K562 (cell line): Measurements from ENCODE around the gene DIPK1A. TPM values are rescaled to one million over a fixed set of nuclear protein-coding genes. Genes with fewer than 3 reads are reported as not detected.

Source experiments
- ATAC-seq: fragments of 200-7000 bp; cut with Tn5 transposase; 3 replicates; pipeline ENCODE4 v1.9.1; 2020; ENCODE audit warnings: moderate library complexity
- BruUV-seq: library from RNA; stranded (reverse); fragments of 400-500 nt; replicated peaks from 2 replicates; lab custom pipeline; 2021; lab: Mats Ljungman, UMichigan
- CTCF ChIA-PET: fragments of 300-600 bp; formaldehyde crosslinking; extraction: SDS; loops from one replicate; lab custom pipeline; 2021; ENCODE audit warnings: low intra/inter-chr PET ratio; lab: Yijun Ruan, JAX
- POLR2A ChIA-PET: fragments of 300-600, 350-650 bp; sonication (Branson Sonifier 250); formaldehyde crosslinking; extraction: SDS; loops from one replicate; lab custom pipeline; 2021; ENCODE audit warnings: antibody characterized with exemption, inconsistent platforms; lab: Yijun Ruan, JAX
- DNase-seq, 4 experiments: peaks; one replicate each; pipeline versions ENCODE4 v3.0.0 to v3.0.0-alpha.2; 2011 to 2018; ENCODE audit warnings: low spot score in 3 of 4, mixed read lengths in 3 of 4; ENCODE audit errors: extremely low read depth in 1 of 4
- FAIRE-seq: peaks from 2 replicates; lab custom pipeline; 2011; peaks lifted over from hg19 to GRCh38; lab: Jason Lieb, UNC
- H2AFZ ChIP-seq: 2 replicates; pipeline ENCODE4 v1.6.0; 2011; ENCODE audit warnings: low read depth, low read length, control low read depth, inconsistent platforms
- H3K27ac ChIP-seq: fragments of 200-600 bp; 3 replicates; pipeline ENCODE4 v1.8.0; 2011; ENCODE audit warnings: low read depth, mild to moderate bottlenecking, control low read depth, inconsistent platforms, low read length, moderate library complexity, mixed read lengths; ENCODE audit errors: extremely low read depth
- H3K27me3 ChIP-seq, 2 experiments: fragments of 300-600 bp in 1 of 2; 2 replicates in 1 of 2; 3 replicates in 1 of 2; pipeline versions ENCODE4 v1.6.0 to v1.8.0; 2011; ENCODE audit warnings: inconsistent platforms in 2 of 2, low read length in 2 of 2, mild to moderate bottlenecking in 1 of 2, mixed read lengths in 1 of 2, moderate library complexity in 1 of 2; ENCODE audit not compliant: control insufficient read depth in 2 of 2, insufficient read depth in 2 of 2
- H3K36me3 ChIP-seq: fragments of 300-600 bp; 3 replicates; pipeline ENCODE4 v1.8.0; 2011; ENCODE audit warnings: mild to moderate bottlenecking, low read length, inconsistent platforms; ENCODE audit not compliant: control insufficient read depth, insufficient read depth
- H3K4me1 ChIP-seq, 2 experiments: fragments of 200-600 bp in 1 of 2; replicated peaks in 1 of 2; 2 replicates in 1 of 2; 3 replicates in 1 of 2; pipeline versions ENCODE4 v1.5.1 to v1.8.0; 2011; ENCODE audit warnings: inconsistent platforms in 2 of 2, low read length in 2 of 2, mild to moderate bottlenecking in 1 of 2, mixed read lengths in 1 of 2, moderate library complexity in 1 of 2; ENCODE audit not compliant: control insufficient read depth in 2 of 2, insufficient read depth in 2 of 2
- H3K4me2 ChIP-seq: 2 replicates; pipeline ENCODE4 v1.6.1; 2011; ENCODE audit warnings: low read length, control low read depth, inconsistent platforms, mixed read lengths; ENCODE audit not compliant: insufficient read depth
- H3K4me3 ChIP-seq: fragments of 200-600 bp; sonication (generic), shearing (Covaris generic); 2 replicates; pipeline ENCODE4 v1.5.1; 2016; ENCODE audit warnings: control low read depth, inconsistent platforms
- H3K79me2 ChIP-seq: fragments of 200-600 bp; 3 replicates; pipeline ENCODE4 v1.8.0; 2011; ENCODE audit warnings: low read length, inconsistent platforms; ENCODE audit not compliant: control insufficient read depth, insufficient read depth
- H3K9ac ChIP-seq, 2 experiments: 2 replicates each; pipeline versions ENCODE4 v1.6.0 to v1.6.1; 2011; ENCODE audit warnings: low read depth in 2 of 2, low read length in 2 of 2, control low read depth in 1 of 2, inconsistent platforms in 1 of 2, mild to moderate bottlenecking in 1 of 2, mixed read lengths in 1 of 2; ENCODE audit not compliant: insufficient read depth in 1 of 2
- H3K9me1 ChIP-seq: one replicate; pipeline ENCODE4 v1.6.0; 2011; ENCODE audit warnings: inconsistent platforms, mild to moderate bottlenecking, low read length, moderate library complexity; ENCODE audit not compliant: control insufficient read depth, insufficient read depth
- H3K9me3 ChIP-seq: replicated peaks from 2 replicates; pipeline ENCODE4 v1.5.1; 2011; ENCODE audit warnings: low read depth, low read length, inconsistent platforms; ENCODE audit not compliant: control insufficient read depth, insufficient read depth
- H4K20me1 ChIP-seq: replicated peaks from 2 replicates; pipeline ENCODE4 v1.6.1; 2011; ENCODE audit warnings: low read length, inconsistent platforms, mixed read lengths; ENCODE audit not compliant: control insufficient read depth, insufficient read depth
- ATF3 ChIP-seq, 2 experiments: fragments of 450-650 bp in 1 of 2; sonication (generic) in 1 of 2; formaldehyde crosslinking in 1 of 2; IDR thresholded peaks in 1 of 2; conservative IDR thresholded peaks in 1 of 2; 2 replicates each; pipeline versions ENCODE4 v1.6.1 to v1.8.1; 2016 to 2023; ENCODE audit warnings: mild to moderate bottlenecking in 2 of 2, moderate library complexity in 2 of 2, inconsistent platforms in 1 of 2, missing genetic modification reagents in 1 of 2
- ATF6 ChIP-seq: sonication (generic); formaldehyde crosslinking; IDR thresholded peaks from 2 replicates; pipeline ENCODE4 v1.4.0; 2020; ENCODE audit warnings: mild to moderate bottlenecking, missing genetic modification reagents
- CEBPB ChIP-seq: fragments of 450-650 bp; IDR thresholded peaks from 2 replicates; pipeline ENCODE4 v1.6.1; 2016; ENCODE audit warnings: missing genetic modification characterization, missing compliant biosample characterization
- CEBPG ChIP-seq, 3 experiments: fragments of 200-800 bp in 1 of 3; sonication (Bioruptor generic) in 1 of 3; sonication (generic) in 1 of 3; formaldehyde crosslinking in 1 of 3; IDR thresholded peaks in 2 of 3; conservative IDR thresholded peaks in 1 of 3; 2 replicates each; pipeline versions ENCODE4 v1.6.1 to v1.8.0; 2016 to 2022; ENCODE audit warnings: missing compliant biosample characterization in 2 of 3, missing genetic modification characterization in 2 of 3, mild to moderate bottlenecking in 1 of 3, missing genetic modification reagents in 1 of 3
- HOMEZ ChIP-seq: fragments of 250-450 bp; sonication (Bioruptor Pico); IDR thresholded peaks from 2 replicates; pipeline ENCODE4 v1.4.0; 2020; ENCODE audit warnings: mild to moderate bottlenecking, moderate library complexity
- RAD21 ChIP-seq, 2 experiments: fragments of 250-450 bp in 1 of 2; fragments of 450-650 bp in 1 of 2; sonication (Bioruptor Pico) in 1 of 2; formaldehyde crosslinking in 1 of 2; IDR thresholded peaks in 1 of 2; conservative IDR thresholded peaks in 1 of 2; 2 replicates each; pipeline versions ENCODE4 v1.4.0 to v1.8.0; 2020 to 2022; ENCODE audit warnings: mild to moderate bottlenecking in 2 of 2, moderate library complexity in 1 of 2
- RCOR1 ChIP-seq, 2 experiments: IDR thresholded peaks; 2 replicates each; pipeline ENCODE4 v1.6.1; 2012; ENCODE audit warnings: low read depth in 2 of 2, low read length in 2 of 2, borderline replicate concordance in 1 of 2, improper control_type of control experiment in 1 of 2
- TCF3 ChIP-seq: sonication (generic); formaldehyde crosslinking; IDR thresholded peaks from 2 replicates; pipeline ENCODE4 v1.4.0; 2020; ENCODE audit warnings: mild to moderate bottlenecking, missing genetic modification reagents
- ZNF324 ChIP-seq: fragments of 250-450 bp; sonication (Bioruptor Pico); IDR thresholded peaks from 2 replicates; pipeline ENCODE4 v1.4.0; 2020; ENCODE audit warnings: mild to moderate bottlenecking
- WGBS: fragments of 100-300 bp; shearing (Covaris generic); methylation state at CpG from one replicate; pipeline ENCODE4 v1.1.6; 2016; ENCODE audit warnings: low coverage, mixed read lengths; ENCODE audit not compliant: insufficient coverage; ENCODE audit errors: missing lambda C conversion rate; 5-methylcytosine and 5-hydroxymethylcytosine counted together
- in situ Hi-C: fragments of 300-500 bp; cut with MboI; formaldehyde crosslinking; loops from 4 replicates; pipeline ENCODE4 v1.15.0; 2018; ENCODE audit warnings: inconsistent platforms, mixed read lengths
- intact Hi-C: fragments of 100-400 bp; cut with micrococcal nuclease; formaldehyde crosslinking; loops from 2 replicates; pipeline ENCODE4 v1.14.2; 2022
- polyA plus RNA-seq, 8 experiments: library from polyadenylated mRNA; depleted of rRNA in 4 of 8; stranded (reverse) in 5 of 8; unstranded in 3 of 8; fragments of >200 nt; fragmentation: Nextera tagmentation in 2 of 8; fragmentation: Illumina TruSeq in 1 of 8; extraction: Ambion mirVana in 2 of 8; extraction: Trizol in 1 of 8; gene quantifications; 2 replicates each; pipeline versions ENCODE4 v1.2.1 to v1.2.3, GENCODE V29; 2011 to 2014; ENCODE audit warnings: inconsistent platforms in 1 of 8, missing spikeins in 1 of 8
- total RNA-seq, 7 experiments: library from RNA; depleted of rRNA in 6 of 7; stranded (reverse); fragments of >200 nt in 6 of 7; fragmentation: Illumina TruSeq in 2 of 7; extraction: Trizol in 2 of 7; gene quantifications; 2 replicates each; pipeline versions ENCODE4 v1.2.1 to v1.2.3, GENCODE V29; 2011 to 2021; ENCODE audit warnings: low replicate concordance in 1 of 7

Gene DIPK1A
- total and polyA plus RNA-seq, 9 of the 15 experiments (the other 6 are each of a cell fraction or from before 2014, with no cell fraction given): 0.54 to 2.5 (median 1.3) TPM

GRCh38 chr1:92969517-92969916 is 8.3 kb upstream of the DIPK1A start:
- in situ Hi-C loops: no loop called here
- FAIRE-seq: no peak
- no peak overlapping the region for H3K4me2 ChIP-seq

GRCh38 chr1:92968138-92969032 is 7.1 kb upstream of the DIPK1A start:
- H4K20me1 ChIP-seq: no peaks in the 10 kb centered on the region
- H3K79me2 ChIP-seq: no peaks in the 10 kb centered on the region
- no peaks in the 10 kb centered on the region for H3K9me1 ChIP-seq
- peaks cover 5 to 30% of the 10 kb centered on the region in 2 experiments for H3K4me1 ChIP-seq
- ChIA-PET POLR2A (interaction anchor here (0.8 kb wide), 1 partner anchor 137 kb away, joined by 4 read pairs; the partner anchor contains the start of gene RPL5), CTCF (interaction anchor here (0.6 to 3.0 kb wide), 3 partner anchors 23 to 53 kb away, joined by 3 to 13 read pairs (median 3); no protein-coding TSS in a partner anchor)
- no peaks in the 10 kb centered on the region for H3K36me3 ChIP-seq
- intact Hi-C loops (loop anchor here (1.0 kb wide), 1 partner anchor 26 kb away; no protein-coding TSS in a partner anchor), in situ Hi-C loops (no loop called here)
- ATAC-seq (peak; percentile 64), FAIRE-seq (peak; percentile 49), DNase-seq (peak in 2 of 4 experiments; percentile 29 to 38)
- no peak overlapping the region for H2AFZ ChIP-seq
- no peaks in the 10 kb centered on the region for H3K9me3 ChIP-seq
- H3K4me3 ChIP-seq: no peak overlapping the region
- no peak overlapping the region for H3K9ac ChIP-seq
- H3K27me3 ChIP-seq: no peaks in the 10 kb centered on the region
- 9% methylated on average over 2 of the region's 2 CpGs for WGBS
- no TSS peak for BruUV-seq
- H3K4me2 ChIP-seq: no peak overlapping the region
- H3K27ac ChIP-seq: no peak overlapping the region
- TF ChIP-seq ATF6 (CRISPR knock-in tag) (no peak), HOMEZ (CRISPR knock-in tag) (no peak), ATF3 (IDR thresholded peaks at IDR 0.05) (no peak), ATF3 (CRISPR knock-in tag; conservative IDR thresholded peaks at IDR 0.05) (0 out of 2 replicates have a peak, but pooled peaks have one; percentile 26), RAD21 (CRISPR knock-in tag; conservative IDR thresholded peaks at IDR 0.05 in 1 of 2, IDR thresholded peaks at IDR 0.05 in 1 of 2) (peak; percentile 47 to 74)

More at GRCh38 chr1:92969517-92969916, 8.3 kb upstream of the DIPK1A start:
- Histone ChIP-seq H3K9me1 (no peaks in the 10 kb centered on the region), H3K27me3 (no peaks in the 10 kb centered on the region), H4K20me1 (no peaks in the 10 kb centered on the region), H3K4me1 (peaks cover 5 to 34% of the 10 kb centered on the region in 2 experiments), H3K4me3 (no peak overlapping the region), H3K36me3 (no peaks in the 10 kb centered on the region), H3K27ac (no peak overlapping the region), H3K79me2 (no peaks in the 10 kb centered on the region), H3K9me3 (no peaks in the 10 kb centered on the region), H3K9ac (no peak overlapping the region), H2AFZ (no peak overlapping the region)
- POLR2A ChIA-PET: interaction anchor here (0.9 kb wide), 1 partner anchor 127 kb away, joined by 4 read pairs; no protein-coding TSS in a partner anchor
- no peak for TF ChIP-seq ZNF324 (CRISPR knock-in tag)
- no peak for TF ChIP-seq TCF3
- peak; percentile 55 for TF ChIP-seq CEBPB (tag)
- TF ChIP-seq RCOR1 (IDR thresholded peaks at IDR 0.05; ENCODE audit: borderline replicate concordance in 1 of 2, low read depth in 2 of 2, low read length in 2 of 2): no peak
- TF ChIP-seq CEBPG (CRISPR knock-in tag; IDR thresholded peaks at IDR 0.05): no peak
- peak in 1 of 2 experiments; percentile 34; a peak in 1 of 4 replicates for TF ChIP-seq CEBPG (tag; conservative IDR thresholded peaks at IDR 0.05 in 1 of 2, IDR thresholded peaks at IDR 0.05 in 1 of 2)
- BruUV-seq: no TSS peak
- 43% methylated on average over 3 of the region's 3 CpGs for WGBS
- intact Hi-C loops: no loop called here
- no peak for ATAC-seq
- DNase-seq: no peak
- CTCF ChIA-PET: interaction anchor here (0.6 to 3.0 kb wide), 3 partner anchors 22 to 52 kb away, joined by 3 to 13 read pairs (median 3); no protein-coding TSS in a partner anchor
